Rectal smooth muscle tissue (tissue), 1 donor: ENCODE results near the gene UGT2B10.

Experiments
- H3K27ac ChIP-seq: one replicate; pipeline ENCODE4 v1.7.0; 2013; ENCODE audit warnings: low read depth, low read length, inconsistent platforms
- H3K27me3 ChIP-seq: one replicate; pipeline ENCODE4 v1.7.0; 2013; ENCODE audit warnings: low read length; ENCODE audit not compliant: control insufficient read depth, insufficient read depth
- H3K36me3 ChIP-seq: one replicate; pipeline ENCODE4 v1.7.0; 2013; ENCODE audit warnings: low read length; ENCODE audit not compliant: control insufficient read depth, insufficient read depth
- H3K4me1 ChIP-seq: one replicate; pipeline ENCODE4 v1.7.0; 2013; ENCODE audit warnings: low read length; ENCODE audit not compliant: control insufficient read depth, insufficient read depth
- H3K4me3 ChIP-seq: one replicate; pipeline ENCODE4 v1.7.0; 2013; ENCODE audit warnings: low read length
- H3K9ac ChIP-seq: one replicate; pipeline ENCODE4 v1.7.0; 2013; ENCODE audit warnings: low read length

The UGT2B10 gene

DNA sequence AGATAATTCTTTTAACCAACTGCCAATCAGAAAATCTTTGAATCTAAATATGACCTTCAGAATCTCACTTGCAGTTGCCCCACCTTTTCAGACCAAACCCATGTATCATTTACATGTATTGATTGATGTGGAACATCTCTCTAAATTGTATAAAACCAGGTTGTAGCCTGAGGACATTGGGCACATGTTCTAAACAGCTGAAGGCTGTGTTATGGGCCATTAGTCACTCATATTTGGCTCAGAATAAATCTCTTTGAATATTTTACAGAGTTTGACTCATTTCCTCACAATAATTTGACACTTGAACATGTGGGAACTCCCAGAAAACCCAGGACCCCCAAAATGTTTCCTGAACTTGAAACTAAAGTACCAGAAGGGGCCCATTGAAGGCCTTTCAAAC lies 58.7 kb downstream of the UGT2B10 start:
- no peaks in the 10 kb centered on the region for H3K27me3 ChIP-seq
- H3K36me3 ChIP-seq, result no peaks in the 10 kb centered on the region
- no peak overlapping the region for H3K9ac ChIP-seq
- H3K4me3 ChIP-seq, result no peak overlapping the region
- no peaks in the 10 kb centered on the region for H3K4me1 ChIP-seq
- no peak overlapping the region for H3K27ac ChIP-seq

DNA sequence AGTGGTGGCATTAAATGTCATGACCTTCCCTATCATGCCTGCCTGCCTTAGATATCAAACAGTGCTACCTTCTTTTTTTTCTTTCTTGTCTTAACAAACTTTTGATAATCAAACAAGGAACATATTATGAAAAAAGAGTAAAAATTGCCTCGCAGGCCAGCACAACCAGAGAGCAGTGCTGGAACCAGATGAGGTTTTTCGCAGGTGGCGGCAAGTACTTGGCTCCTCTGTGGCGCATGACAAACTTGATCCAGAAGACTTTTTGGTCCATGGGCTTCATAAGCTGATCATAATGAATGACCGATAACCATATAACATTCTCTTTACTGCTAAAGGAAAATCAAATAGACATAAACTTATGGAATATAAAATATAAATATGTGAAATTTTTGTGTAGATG lies 61.8 kb downstream of the UGT2B10 start:
- Histone ChIP-seq H3K4me3 (no peak overlapping the region), H3K27ac (no peak overlapping the region), H3K36me3 (no peaks in the 10 kb centered on the region), H3K9ac (no peak overlapping the region), H3K27me3 (no peaks in the 10 kb centered on the region), H3K4me1 (no peaks in the 10 kb centered on the region)

DNA sequence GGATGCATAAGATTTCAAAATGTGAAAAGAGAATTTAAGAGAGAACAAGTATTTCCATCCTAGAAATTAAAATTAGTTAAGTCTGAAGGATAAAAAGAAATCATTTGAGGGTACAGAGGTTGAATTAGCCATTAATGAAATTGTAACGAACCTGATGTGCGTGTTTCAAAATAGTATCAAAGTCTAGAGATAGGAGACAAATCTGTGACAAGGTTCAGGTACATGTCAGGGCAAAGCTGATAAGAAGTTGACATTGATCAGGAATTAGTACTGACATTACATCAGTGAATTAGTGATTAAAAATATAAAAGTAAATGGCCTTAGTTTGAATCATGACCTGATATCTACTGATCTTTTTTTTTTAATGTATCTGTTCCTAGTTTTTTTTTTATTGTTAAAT lies 62.3 kb downstream of the UGT2B10 start:
- Histone ChIP-seq H3K27me3 (no peaks in the 10 kb centered on the region), H3K4me1 (no peaks in the 10 kb centered on the region), H3K9ac (no peak overlapping the region), H3K36me3 (no peaks in the 10 kb centered on the region), H3K27ac (no peak overlapping the region), H3K4me3 (no peak overlapping the region)
